HG02973 (cell line): Measurements from ENCODE around the gene DNA2.

Experiments
- ATAC-seq: cut with Tn5 transposase; IDR thresholded peaks from one replicate; pipeline ENCODE4 v1.9.1; 2021; ENCODE audit warnings: moderate library complexity; ENCODE audit not compliant: unreplicated experiment

Gene DNA2

GRCh38 chr10:68364101-68364886 is 107.5 kb downstream of the DNA2 start:
- no peak for ATAC-seq
